ENCODE measurements around the gene KRT85.

DNA sequence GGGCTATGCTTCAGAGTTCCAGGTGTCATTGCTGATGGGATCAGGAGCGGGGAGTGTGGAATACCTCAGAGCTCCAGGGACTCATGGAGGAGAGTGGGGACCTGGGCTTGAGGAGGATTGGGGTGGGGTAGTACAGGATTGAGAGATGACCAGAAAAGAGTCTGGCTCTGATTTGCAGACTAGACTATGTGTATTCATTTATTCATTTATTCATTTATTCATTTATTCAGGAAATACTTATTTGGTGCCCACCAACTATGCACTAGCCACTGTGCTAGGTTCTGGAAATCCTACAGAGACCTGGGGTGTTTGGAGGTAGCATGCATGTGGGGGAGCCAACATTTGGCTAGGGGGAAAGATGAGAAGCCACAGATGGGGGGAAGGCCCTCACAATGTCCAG, 45.2 kb downstream of the KRT85 start:
- TF ChIP-seq, protein P1, sequence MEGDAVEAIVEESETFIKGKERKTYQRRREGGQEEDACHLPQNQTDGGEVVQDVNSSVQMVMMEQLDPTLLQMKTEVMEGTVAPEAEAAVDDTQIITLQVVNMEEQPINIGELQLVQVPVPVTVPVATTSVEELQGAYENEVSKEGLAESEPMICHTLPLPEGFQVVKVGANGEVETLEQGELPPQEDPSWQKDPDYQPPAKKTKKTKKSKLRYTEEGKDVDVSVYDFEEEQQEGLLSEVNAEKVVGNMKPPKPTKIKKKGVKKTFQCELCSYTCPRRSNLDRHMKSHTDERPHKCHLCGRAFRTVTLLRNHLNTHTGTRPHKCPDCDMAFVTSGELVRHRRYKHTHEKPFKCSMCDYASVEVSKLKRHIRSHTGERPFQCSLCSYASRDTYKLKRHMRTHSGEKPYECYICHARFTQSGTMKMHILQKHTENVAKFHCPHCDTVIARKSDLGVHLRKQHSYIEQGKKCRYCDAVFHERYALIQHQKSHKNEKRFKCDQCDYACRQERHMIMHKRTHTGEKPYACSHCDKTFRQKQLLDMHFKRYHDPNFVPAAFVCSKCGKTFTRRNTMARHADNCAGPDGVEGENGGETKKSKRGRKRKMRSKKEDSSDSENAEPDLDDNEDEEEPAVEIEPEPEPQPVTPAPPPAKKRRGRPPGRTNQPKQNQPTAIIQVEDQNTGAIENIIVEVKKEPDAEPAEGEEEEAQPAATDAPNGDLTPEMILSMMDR (conservative IDR thresholded peaks at IDR 0.05): no peak
- TF ChIP-seq EZH2 (IDR thresholded peaks at IDR 0.05; ENCODE audit: low read depth): no peak

Measured in PC-9 (cell line).